ENCODE results near the gene AKR1C4.

DNA sequence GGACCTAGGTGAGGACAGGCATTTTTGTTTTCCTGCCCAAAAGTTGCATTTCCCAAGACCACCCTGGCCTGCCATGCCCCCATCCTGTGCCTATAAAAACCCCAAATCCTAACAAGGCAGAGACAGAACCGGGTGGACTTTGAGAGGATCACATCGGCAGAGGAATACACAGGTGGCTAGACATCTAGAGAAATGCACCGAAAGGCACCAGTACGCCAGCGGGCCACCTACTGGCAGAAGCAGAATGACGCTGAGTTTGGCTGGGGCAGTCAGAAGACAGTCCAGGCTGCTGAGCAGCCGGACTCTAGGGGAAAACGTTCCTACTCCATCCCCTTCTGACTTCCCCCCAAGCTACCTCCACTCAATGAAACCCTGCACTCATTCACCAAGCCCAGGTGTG is 2.8 kb downstream of the AKR1C4 start:
- TF ChIP-seq EZH2 (IDR thresholded peaks at IDR 0.05; ENCODE audit: borderline replicate concordance, low read length) (no peak), CTCF (IDR thresholded peaks at IDR 0.05; ENCODE audit: low read length) (no peak)

Measured in OCI-LY1 (cell line).